Subcutaneous abdominal adipose tissue (tissue), 5 donors: ENCODE data around the gene ZNF71.

Experiments used
- H3K27ac ChIP-seq: one replicate; pipeline ENCODE4 v1.7.0; 2013; ENCODE audit warnings: low read depth, mild to moderate bottlenecking, inconsistent platforms, low read length, moderate library complexity
- H3K27me3 ChIP-seq, 5 donors: one replicate each; pipeline ENCODE4 v1.7.0; 2013; ENCODE audit warnings: low read length in 5 of 5, inconsistent platforms in 1 of 5; ENCODE audit not compliant: control insufficient read depth in 5 of 5, insufficient read depth in 4 of 5
- H3K36me3 ChIP-seq, 5 donors: one replicate each; pipeline ENCODE4 v1.7.0; 2013; ENCODE audit warnings: low read length in 5 of 5; ENCODE audit not compliant: control insufficient read depth in 5 of 5, insufficient read depth in 5 of 5
- H3K4me1 ChIP-seq, 5 donors: one replicate each; pipeline ENCODE4 v1.7.0; 2013; ENCODE audit warnings: low read length in 5 of 5, mild to moderate bottlenecking in 3 of 5, moderate library complexity in 1 of 5; ENCODE audit not compliant: control insufficient read depth in 5 of 5, insufficient read depth in 5 of 5
- H3K4me3 ChIP-seq, 5 donors: one replicate each; pipeline ENCODE4 v1.7.0; 2013; ENCODE audit warnings: low read length in 5 of 5, low read depth in 1 of 5
- H3K9ac ChIP-seq, 5 donors: one replicate each; pipeline ENCODE4 v1.7.0; 2013; ENCODE audit warnings: low read length in 5 of 5, mild to moderate bottlenecking in 4 of 5, moderate library complexity in 3 of 5
- H3K9me3 ChIP-seq, 5 donors: one replicate each; pipeline ENCODE4 v1.7.0; 2013; ENCODE audit warnings: low read length in 5 of 5; ENCODE audit not compliant: control insufficient read depth in 5 of 5
- donor health status: healthy.
- donor health status: healthy.
- donor health status: healthy.
- donor health status: healthy.
- donor health status: healthy.

ZNF71 gene

DNA sequence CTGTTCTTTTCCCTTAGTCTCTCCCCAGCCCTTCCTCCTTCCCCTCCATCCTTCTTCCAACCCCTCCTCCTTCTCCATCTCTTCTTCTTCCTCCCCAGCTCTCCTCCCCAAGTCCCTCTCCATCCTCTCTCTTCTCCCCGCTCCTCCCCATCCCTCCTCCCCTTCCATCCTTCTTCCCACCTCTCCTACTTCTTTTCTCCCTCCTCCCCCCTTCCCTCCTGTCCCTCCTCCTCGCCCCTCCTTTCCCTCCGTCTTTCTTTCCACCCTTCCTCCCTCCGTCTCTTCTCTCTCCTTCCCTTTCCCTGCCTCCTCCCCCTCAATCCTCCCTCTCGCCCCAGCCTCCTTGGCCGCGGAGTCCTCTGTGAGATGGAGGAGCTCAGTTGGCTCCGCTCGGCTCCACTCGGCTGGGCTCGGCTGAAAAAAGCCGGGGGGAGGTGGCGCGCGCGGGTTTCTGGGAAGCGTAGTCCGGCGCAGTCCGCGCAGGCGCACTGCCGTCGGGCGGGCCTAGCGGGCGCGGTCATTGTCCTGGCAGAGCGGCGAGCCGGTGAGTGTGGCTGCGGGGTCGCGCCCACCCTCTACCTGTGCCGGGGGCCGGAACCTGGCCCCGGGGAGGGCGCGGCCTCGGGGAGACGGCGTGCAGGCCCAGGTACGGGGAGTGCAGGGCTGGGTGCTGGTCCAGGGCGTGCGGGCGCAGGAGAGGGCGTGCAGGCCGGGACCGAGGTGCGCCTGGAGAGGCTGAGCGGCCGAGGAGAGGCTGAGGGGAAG, at the start of gene ZNF71:
Gene ZNF71, plus strand, starts transcription at position 520 of the 765 bp plus-strand sequence. CDS start 6,257 bp downstream, outside the sequence.
- peak within 1 kb of the TSS; percentile 48 for H3K27ac ChIP-seq

DNA sequence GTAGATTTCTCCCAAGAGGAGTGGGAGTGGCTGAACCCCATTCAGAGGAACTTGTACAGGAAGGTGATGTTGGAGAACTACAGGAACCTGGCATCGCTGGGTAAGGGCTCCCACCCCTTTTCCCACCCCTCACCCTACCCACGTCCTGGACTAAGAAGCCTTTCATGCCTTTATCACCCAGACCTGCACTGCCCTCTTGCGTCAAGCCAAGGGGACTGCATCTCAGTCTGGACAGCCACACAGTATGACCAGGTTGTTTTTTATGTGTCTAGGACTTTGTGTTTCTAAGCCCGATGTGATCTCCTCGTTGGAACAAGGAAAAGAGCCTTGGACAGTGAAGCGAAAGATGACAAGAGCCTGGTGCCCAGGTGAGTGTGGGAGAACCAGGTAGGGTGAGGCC, 47.6 kb upstream of the ZNF71 start:
- no peak overlapping the region for H3K27ac ChIP-seq
- peaks cover 62 to 85% (median 82%) of the 10 kb centered on the region in 5 donors for H3K9me3 ChIP-seq
- H3K36me3 ChIP-seq = peaks cover 43 to 61% (median 54%) of the 10 kb centered on the region in 5 donors
- H3K9ac ChIP-seq = no peak overlapping the region
- no peaks in the 10 kb centered on the region for H3K4me1 ChIP-seq
- no peaks in the 10 kb centered on the region for H3K27me3 ChIP-seq
- peak overlapping the region in 4 of 5 donors; percentile 3 to 53 (median 42) for H3K4me3 ChIP-seq

More for the DNA sequence above, at the start of gene ZNF71:
- Histone ChIP-seq H3K36me3 (peaks cover 0 to 3% (median 2%) of the 10 kb centered on the region in 5 donors), H3K9me3 (peaks cover 0 to 12% (median under 1%) of the 10 kb centered on the region in 5 donors), H3K27me3 (no peaks in the 10 kb centered on the region), H3K9ac (peak within 1 kb of the TSS; percentile 82 to 100 (median 97)), H3K4me3 (peak within 1 kb of the TSS; percentile 94 to 100 (median 99)), H3K4me1 (peaks cover 6 to 26% (median 19%) of the 10 kb centered on the region in 5 donors)

DNA sequence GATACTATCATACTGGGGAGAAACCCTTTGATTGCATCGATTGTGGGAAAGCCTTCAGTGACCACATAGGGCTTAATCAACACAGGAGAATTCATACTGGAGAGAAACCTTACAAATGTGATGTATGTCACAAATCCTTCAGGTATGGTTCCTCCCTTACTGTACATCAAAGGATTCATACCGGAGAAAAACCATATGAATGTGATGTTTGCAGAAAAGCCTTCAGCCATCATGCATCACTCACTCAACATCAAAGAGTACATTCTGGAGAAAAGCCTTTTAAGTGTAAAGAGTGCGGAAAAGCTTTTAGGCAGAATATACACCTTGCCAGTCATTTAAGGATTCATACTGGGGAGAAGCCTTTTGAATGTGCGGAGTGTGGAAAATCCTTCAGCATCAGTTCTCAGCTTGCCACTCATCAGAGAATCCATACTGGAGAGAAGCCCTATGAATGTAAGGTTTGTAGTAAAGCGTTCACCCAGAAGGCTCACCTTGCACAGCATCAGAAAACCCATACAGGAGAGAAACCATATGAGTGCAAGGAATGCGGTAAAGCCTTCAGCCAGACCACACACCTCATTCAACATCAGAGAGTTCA, 40.7 kb upstream of the ZNF71 start:
- H3K36me3 ChIP-seq = peaks cover 43 to 68% (median 46%) of the 10 kb centered on the region in 5 donors

DNA sequence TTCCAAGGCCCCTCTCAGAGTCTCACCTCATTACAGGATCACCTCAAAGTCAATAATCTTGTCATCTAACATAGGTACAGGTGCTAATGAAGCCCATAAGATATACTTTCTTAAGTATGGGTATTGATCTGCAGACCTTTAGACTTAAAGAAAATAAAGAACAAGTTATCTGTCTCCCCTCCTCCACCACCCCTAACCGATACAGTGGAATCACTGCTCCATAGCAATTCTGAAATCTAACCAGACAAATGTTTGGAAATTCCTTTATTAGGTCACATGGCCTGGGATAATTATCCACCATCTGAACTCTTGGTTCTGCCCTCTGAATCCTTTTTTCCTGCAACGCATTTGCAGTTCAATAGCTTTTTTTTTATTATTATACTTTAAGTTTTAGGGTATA, 32.3 kb upstream of the ZNF71 start:
- H3K36me3 ChIP-seq = peaks cover 0 to 8% (median 0%) of the 10 kb centered on the region in 5 donors
- H3K9ac ChIP-seq = no peak overlapping the region
- H3K27ac ChIP-seq = no peak overlapping the region
- no peaks in the 10 kb centered on the region for H3K27me3 ChIP-seq
- H3K4me3 ChIP-seq = peak overlapping the region in 4 of 5 donors; percentile 3 to 48 (median 41)
- H3K9me3 ChIP-seq = peaks cover 49 to 84% (median 77%) of the 10 kb centered on the region in 5 donors
- H3K4me1 ChIP-seq = peaks cover under 1 to 13% (median 7%) of the 10 kb centered on the region in 5 donors

More for the DNA sequence above, 40.7 kb upstream of the ZNF71 start:
- Histone ChIP-seq H3K4me3 (peak overlapping the region; percentile 36 to 73 (median 49)), H3K9ac (no peak overlapping the region), H3K27ac (no peak overlapping the region), H3K27me3 (no peaks in the 10 kb centered on the region), H3K4me1 (no peaks in the 10 kb centered on the region), H3K9me3 (peaks cover 84 to 94% (median 87%) of the 10 kb centered on the region in 5 donors)

DNA sequence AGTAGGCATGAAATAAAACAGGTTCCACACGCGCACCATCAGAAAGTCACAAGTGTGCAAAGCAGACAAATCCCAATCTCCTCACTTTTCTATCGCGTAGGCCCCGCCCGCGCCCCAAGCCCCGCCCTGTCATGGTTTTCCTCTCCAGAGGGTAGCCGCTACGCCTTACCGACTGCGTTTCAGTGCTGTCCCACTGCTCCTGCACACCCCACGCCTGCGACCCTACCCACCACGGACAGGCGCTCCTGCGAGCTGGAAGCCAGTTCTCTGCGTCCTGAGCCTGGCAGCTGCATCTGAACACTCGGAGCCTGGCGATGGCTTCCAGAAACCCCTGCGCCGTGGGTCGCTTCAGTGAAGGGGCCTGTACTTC, 28.2 kb upstream of the ZNF71 start:
- Histone ChIP-seq H3K9me3 (peaks cover 33 to 76% (median 64%) of the 10 kb centered on the region in 5 donors), H3K9ac (peak overlapping the region; percentile 73 to 93 (median 83)), H3K4me1 (peaks cover 3 to 20% (median 14%) of the 10 kb centered on the region in 5 donors), H3K27ac (peak overlapping the region; percentile 70), H3K36me3 (peaks cover 19 to 30% (median 25%) of the 10 kb centered on the region in 5 donors), H3K27me3 (no peaks in the 10 kb centered on the region), H3K4me3 (peak overlapping the region; percentile 90 to 99 (median 97))

DNA sequence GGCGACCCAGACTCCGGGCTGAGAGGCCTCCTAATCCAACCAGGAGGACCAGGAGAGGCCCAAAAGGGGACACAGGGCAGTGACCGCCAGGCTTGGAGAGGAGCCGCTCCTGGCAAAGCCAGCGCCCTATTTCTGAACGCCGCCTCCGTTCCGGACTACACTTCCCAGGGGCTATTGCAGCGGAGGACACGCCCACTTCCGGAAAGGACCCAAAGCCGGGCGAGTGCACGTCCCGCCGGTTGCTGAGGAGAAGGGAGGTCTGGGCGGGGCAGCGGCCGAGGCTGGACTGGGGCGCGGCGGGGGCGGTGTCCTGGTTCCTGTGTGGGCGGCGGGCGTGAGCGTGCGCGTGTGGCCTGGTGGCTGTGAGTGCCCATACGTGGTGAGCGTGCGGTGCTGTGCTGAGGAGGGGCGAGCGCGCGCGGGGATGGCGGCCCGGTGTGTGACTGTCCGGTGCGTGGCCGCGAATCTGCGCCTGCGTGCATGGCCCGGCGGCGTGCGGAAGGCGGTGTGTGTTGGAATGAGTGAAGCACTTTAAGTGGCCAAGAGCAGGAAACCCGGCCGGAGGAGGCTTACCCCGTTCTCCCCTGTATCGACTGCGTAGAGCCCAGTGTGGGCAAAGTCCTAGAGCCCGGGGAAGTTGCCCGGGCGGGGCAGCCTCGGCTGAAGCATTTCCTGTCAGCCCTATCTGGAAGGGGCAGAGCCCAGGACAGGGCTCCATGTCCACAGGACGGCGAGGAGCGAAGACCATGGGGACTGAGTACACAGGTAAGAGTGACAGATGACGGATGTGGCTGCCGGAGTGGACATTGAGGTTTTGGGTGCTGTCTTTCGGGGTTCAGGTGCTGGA, 27.6 kb upstream of the ZNF71 start, which contains the start of gene ZNF470:
Gene ZNF470, plus strand, starts transcription at position 195 of the 847 bp plus-strand sequence. CDS start 2,844 bp downstream, outside the sequence.
- Histone ChIP-seq H3K4me1 (peaks cover 3 to 20% (median 14%) of the 10 kb centered on the region in 5 donors), H3K4me3 (peak within 1 kb of the TSS; percentile 90 to 99 (median 97)), H3K9ac (peak within 1 kb of the TSS; percentile 73 to 93 (median 83)), H3K36me3 (peaks cover 20 to 29% (median 25%) of the 10 kb centered on the region in 5 donors), H3K27ac (peak within 1 kb of the TSS; percentile 70), H3K27me3 (no peaks in the 10 kb centered on the region), H3K9me3 (peaks cover 28 to 75% (median 62%) of the 10 kb centered on the region in 5 donors)

DNA sequence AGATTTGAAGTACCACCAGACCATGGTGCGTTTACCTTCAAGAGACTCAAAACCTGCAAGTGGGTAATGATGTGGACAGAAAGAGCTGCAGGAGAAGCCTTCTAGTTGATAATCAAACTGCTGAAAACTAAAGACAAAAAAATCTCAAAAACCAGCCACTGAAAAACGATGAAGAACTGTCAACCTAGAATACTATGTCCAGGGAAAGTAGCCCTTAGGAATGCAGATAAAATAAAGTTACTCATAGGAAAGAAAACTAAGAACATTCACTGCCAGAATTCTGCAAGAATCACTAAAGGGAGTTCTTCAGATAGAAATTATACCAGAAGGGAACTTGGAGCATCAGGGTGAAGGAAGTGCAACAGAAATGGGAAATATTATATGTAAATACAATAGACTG, 22.5 kb upstream of the ZNF71 start:
- Histone ChIP-seq H3K27me3 (no peaks in the 10 kb centered on the region), H3K4me3 (peak overlapping the region in 2 of 5 donors; percentile 34 to 56), H3K9me3 (peaks cover 61 to 88% (median 78%) of the 10 kb centered on the region in 5 donors), H3K36me3 (peaks cover 43 to 70% (median 61%) of the 10 kb centered on the region in 5 donors), H3K9ac (no peak overlapping the region), H3K27ac (no peak overlapping the region), H3K4me1 (peaks cover 3 to 10% (median 8%) of the 10 kb centered on the region in 5 donors)

DNA sequence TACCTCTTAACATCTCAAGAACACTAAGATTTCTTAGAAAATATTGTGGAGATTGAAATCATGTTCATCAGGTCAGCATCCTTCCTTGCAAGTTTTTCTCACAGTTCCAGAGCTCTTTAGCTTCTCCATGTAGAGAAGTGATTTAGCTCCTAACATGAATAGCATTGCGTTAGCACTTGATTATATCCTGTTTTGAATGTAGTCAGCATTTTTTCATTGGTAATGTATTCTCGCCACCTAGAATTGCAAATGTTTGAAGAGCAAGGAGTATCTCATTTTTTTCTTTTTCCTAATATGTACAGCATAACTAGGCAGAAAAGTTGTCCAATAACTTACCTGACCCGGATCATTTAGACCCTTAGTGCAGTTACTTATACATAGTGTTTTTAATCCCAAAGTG, 21.2 kb upstream of the ZNF71 start:
- Histone ChIP-seq H3K4me1 (no peaks in the 10 kb centered on the region), H3K27ac (no peak overlapping the region), H3K4me3 (peak overlapping the region; percentile 16 to 56 (median 45)), H3K36me3 (peaks cover 43 to 70% (median 60%) of the 10 kb centered on the region in 5 donors), H3K9me3 (peaks cover 75 to 91% (median 89%) of the 10 kb centered on the region in 5 donors), H3K9ac (no peak overlapping the region), H3K27me3 (no peaks in the 10 kb centered on the region)
